HG03175 (cell line): Measurements from ENCODE around the gene ADM5.
"Not testable (repeated sequence)": the region's sequence is repeated elsewhere in the genome, so short reads cannot be mapped to it uniquely, and the experiment has no call there.

ENCODE experiments used
- ATAC-seq: cut with Tn5 transposase; IDR thresholded peaks from one replicate; pipeline ENCODE4 v1.9.1; 2021; ENCODE audit warnings: mild to moderate bottlenecking, moderate library complexity; ENCODE audit not compliant: unreplicated experiment

The ADM5 gene

GRCh38 chr19:49699364-49699763, 10.0 kb downstream of the ADM5 start:
- ATAC-seq, result no peak

GRCh38 chr19:49700563-49700962, 11.2 kb downstream of the ADM5 start:
- no peak for ATAC-seq

GRCh38 chr19:49701271-49701786, 11.9 kb downstream of the ADM5 start:
- ATAC-seq, result no peak

GRCh38 chr19:49704888-49705642, 15.7 kb downstream of the ADM5 start:
- ATAC-seq, result no peak

GRCh38 chr19:49705919-49706318, 16.5 kb downstream of the ADM5 start:
- no peak for ATAC-seq

- ATAC-seq, result no peak
Measured at GRCh38 chr19:49710372-49710951, 21.1 kb downstream of the ADM5 start.

GRCh38 chr19:49712397-49712859, 23.0 kb downstream of the ADM5 start:
- ATAC-seq, result no peak

GRCh38 chr19:49713236-49713845, 23.9 kb downstream of the ADM5 start:
- no peak for ATAC-seq

GRCh38 chr19:49716154-49716553, 26.8 kb downstream of the ADM5 start:
- no peak for ATAC-seq

GRCh38 chr19:49718511-49718910, 29.1 kb downstream of the ADM5 start:
- ATAC-seq, result no peak

GRCh38 chr19:49718991-49719390, 29.6 kb downstream of the ADM5 start:
- no peak for ATAC-seq

GRCh38 chr19:49719420-49719819, 30.0 kb downstream of the ADM5 start:
- ATAC-seq, result not testable (repeated sequence)

GRCh38 chr19:49727217-49728030, 38.0 kb downstream of the ADM5 start:
- ATAC-seq, result no peak

GRCh38 chr19:49730166-49730565, 40.8 kb downstream of the ADM5 start:
- no peak for ATAC-seq

GRCh38 chr19:49738268-49738667, 48.9 kb downstream of the ADM5 start:
- no peak for ATAC-seq

GRCh38 chr19:49739098-49739497, 49.7 kb downstream of the ADM5 start:
- no peak for ATAC-seq

GRCh38 chr19:49739933-49740332, 50.5 kb downstream of the ADM5 start:
- no peak for ATAC-seq
